ENCODE measurements around the gene CFD.

DNA sequence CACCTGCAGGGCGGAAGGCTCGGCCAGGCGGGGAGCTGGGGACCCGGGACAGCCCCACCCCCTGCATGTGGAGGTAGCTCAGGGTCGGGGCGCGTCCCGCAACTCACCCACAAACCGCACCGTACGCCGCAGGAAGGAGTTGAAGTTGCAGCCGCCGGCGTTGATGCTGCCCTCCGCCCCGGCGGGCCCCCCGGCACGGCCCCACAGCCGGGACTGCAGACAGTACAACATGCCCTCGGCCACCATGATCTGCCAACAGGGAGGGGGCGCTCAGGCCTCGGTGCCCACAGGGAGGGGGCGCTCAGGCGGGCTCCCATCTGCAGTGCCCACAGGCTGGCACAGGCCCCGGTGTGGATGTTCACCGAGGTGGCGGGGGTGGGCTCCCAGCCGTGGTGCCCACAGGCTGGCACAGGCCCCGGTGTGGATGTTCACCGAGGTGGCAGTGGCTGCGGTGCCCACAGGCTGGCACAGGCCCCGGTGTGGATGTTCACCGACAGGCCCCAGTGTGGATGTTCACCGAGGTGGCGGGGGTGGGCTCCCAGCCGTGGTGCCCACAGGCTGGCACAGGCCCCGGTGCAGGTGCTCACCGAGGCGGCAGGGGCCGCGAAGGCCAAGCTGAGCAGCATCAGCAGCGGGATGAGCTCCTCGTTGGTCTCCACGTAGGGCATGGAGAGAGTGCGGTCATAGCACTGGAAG lies 44.2 kb upstream of the CFD start:
- TF ChIP-seq, protein P1, sequence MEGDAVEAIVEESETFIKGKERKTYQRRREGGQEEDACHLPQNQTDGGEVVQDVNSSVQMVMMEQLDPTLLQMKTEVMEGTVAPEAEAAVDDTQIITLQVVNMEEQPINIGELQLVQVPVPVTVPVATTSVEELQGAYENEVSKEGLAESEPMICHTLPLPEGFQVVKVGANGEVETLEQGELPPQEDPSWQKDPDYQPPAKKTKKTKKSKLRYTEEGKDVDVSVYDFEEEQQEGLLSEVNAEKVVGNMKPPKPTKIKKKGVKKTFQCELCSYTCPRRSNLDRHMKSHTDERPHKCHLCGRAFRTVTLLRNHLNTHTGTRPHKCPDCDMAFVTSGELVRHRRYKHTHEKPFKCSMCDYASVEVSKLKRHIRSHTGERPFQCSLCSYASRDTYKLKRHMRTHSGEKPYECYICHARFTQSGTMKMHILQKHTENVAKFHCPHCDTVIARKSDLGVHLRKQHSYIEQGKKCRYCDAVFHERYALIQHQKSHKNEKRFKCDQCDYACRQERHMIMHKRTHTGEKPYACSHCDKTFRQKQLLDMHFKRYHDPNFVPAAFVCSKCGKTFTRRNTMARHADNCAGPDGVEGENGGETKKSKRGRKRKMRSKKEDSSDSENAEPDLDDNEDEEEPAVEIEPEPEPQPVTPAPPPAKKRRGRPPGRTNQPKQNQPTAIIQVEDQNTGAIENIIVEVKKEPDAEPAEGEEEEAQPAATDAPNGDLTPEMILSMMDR (IDR thresholded peaks at IDR 0.05; ENCODE audit: insufficient read depth, low read length), result no peak
- TF ChIP-seq, protein P2, sequence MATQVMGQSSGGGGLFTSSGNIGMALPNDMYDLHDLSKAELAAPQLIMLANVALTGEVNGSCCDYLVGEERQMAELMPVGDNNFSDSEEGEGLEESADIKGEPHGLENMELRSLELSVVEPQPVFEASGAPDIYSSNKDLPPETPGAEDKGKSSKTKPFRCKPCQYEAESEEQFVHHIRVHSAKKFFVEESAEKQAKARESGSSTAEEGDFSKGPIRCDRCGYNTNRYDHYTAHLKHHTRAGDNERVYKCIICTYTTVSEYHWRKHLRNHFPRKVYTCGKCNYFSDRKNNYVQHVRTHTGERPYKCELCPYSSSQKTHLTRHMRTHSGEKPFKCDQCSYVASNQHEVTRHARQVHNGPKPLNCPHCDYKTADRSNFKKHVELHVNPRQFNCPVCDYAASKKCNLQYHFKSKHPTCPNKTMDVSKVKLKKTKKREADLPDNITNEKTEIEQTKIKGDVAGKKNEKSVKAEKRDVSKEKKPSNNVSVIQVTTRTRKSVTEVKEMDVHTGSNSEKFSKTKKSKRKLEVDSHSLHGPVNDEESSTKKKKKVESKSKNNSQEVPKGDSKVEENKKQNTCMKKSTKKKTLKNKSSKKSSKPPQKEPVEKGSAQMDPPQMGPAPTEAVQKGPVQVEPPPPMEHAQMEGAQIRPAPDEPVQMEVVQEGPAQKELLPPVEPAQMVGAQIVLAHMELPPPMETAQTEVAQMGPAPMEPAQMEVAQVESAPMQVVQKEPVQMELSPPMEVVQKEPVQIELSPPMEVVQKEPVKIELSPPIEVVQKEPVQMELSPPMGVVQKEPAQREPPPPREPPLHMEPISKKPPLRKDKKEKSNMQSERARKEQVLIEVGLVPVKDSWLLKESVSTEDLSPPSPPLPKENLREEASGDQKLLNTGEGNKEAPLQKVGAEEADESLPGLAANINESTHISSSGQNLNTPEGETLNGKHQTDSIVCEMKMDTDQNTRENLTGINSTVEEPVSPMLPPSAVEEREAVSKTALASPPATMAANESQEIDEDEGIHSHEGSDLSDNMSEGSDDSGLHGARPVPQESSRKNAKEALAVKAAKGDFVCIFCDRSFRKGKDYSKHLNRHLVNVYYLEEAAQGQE (IDR thresholded peaks at IDR 0.05; ENCODE audit: insufficient replicate concordance, low read depth), result no peak
- no peak for TF ChIP-seq GABPA (IDR thresholded peaks at IDR 0.05; ENCODE audit: low read depth)
